Daoy (cell line): ENCODE data around the gene EPB42. TPM values are rescaled to one million over a fixed set of nuclear protein-coding genes. Genes with fewer than 3 reads are reported as not detected.
"Not testable (repeated sequence)": the region's sequence is repeated elsewhere in the genome, so short reads cannot be mapped to it uniquely, and the experiment has no call there.

Experiments used
- DNase-seq: peaks from one replicate; pipeline ENCODE4 v3.0.0-alpha.2; 2015; ENCODE audit warnings: low read depth
- total RNA-seq: library from RNA; depleted of rRNA; stranded (reverse); fragments of >200 nt; shearing (Covaris generic); gene quantifications from 2 replicates; pipeline ENCODE4 v1.2.3, GENCODE V29; 2014

Gene EPB42
- total RNA-seq, 1 experiment from 2014 or later = not detected

DNA sequence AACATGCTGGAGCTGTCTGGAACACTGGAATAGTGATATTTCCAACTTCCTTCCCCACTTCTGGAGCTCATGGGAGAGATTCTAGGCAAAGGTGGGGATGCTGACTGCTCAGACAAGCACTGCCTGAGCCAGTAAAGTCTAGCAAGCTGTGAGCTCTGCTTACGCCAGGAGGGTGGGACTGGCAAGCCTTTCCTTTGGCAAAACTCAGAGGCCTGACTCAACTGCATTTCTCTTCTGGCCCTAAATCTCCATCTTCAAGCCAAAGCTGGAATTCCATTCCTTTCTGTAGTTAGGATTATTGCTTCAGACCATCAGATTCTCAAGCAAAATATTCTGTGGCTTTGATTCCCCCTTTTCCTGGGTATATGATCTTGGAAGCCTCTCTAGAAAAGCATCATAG is 20.3 kb upstream of the EPB42 start:
- no peak for DNase-seq

DNA sequence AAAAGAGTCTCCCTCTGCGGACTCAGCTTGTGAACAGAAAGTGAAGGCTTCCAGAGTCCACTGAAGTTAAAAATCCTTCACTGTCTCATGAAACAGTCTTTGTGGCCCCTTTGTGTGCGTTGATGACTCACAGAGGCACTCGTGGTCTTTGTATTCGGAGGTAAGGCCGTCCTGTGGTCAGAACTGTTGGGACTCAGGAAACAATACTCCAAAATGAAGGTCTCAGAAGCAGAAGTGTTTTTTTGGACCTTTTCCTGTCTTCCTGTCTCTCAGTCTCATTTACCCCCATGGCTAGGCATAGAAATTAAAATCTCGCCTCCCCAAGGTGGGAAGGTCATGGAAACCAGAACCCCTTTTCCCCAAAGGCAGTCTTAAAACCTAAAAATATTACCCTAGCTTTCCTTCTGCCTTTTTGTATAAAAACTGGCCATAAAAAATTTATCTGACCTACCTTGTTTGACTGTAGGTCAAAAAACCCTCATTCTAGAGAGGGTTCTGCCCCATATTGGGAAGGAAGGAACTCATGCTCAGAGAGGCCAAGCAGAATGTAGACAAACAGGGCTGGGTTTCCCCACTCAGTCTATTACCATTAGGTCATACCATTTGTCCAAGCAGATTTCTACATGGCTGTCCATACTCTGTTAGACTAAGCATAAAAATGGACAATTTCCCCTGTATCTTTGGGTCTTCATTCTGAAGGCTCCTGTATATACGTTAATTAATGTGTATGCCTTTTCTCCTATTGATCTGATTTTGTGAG is 19.1 kb upstream of the EPB42 start:
- DNase-seq = peak; percentile 68

DNA sequence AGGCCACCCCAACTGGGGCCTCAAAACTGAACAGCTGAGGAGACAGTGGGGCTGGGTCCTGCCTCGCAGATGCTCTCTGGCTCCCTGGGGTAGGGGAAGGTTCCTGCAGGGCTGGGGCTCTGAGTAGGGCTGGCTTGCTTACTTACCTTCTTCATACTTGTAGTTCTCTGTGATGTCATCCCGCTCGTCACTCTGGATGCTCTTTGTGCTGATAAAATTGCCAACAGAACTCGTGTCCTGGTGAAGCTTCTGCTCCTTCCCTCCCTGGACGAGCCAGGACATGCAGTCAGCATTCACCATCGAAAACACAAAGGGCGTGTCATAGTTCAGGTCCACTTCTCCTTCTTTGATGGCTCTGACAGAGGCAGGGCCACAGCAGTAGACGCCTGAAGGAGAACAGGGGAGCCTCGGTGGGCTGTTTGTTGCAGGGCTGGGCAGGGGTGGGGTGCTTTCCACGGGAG is 17.9 kb upstream of the EPB42 start:
- no peak for DNase-seq

DNA sequence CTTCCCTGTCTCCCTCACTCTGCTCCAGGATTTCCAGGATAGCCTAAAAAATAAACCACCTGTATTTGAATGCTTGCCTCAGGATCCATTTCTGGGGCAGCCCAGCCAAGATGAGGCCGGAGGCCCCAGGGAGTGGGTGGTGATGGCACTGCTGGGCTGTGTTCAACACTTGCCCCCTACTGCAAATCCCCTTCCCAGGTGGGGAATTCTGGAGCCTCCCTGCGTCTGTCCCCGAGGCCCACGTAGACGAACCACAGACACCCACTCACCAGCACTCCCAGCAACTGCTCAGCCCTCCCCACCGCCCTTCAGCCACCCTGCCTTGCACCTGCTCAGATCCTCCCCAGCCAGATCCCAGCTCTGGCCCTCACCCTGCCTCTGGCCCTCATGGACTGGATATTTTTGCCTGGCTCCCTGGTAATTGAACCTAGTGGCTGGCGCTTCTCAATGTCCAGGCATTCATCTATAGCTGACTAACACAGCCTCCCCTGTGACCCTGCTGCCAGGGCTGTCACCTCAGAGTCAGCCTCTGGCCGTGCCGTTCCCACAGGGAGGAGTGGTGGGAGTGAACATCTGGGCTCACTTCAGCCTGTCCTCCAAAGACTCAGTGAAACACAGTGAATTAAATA is 17.1 kb upstream of the EPB42 start:
- no peak for DNase-seq

DNA sequence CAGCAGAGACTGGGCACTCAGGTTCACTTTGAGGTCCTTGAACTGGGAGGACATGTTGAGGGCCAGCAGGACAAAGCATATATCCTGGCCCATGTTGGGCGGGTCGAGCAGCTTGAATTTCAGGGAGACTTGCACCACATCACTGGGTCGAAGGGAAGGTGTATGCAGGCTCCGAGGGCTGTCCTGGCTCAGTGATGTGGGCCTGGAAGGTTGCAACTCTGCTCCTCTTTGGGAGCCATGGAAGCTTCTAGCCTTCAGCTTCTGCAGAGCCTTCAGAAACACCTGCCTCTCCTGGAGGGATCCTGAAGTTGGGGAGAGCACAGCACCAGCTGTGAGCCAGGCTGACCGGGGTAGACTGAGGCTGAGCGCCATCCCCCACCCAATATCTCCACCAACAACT is 14.7 kb upstream of the EPB42 start:
- DNase-seq = no peak

DNA sequence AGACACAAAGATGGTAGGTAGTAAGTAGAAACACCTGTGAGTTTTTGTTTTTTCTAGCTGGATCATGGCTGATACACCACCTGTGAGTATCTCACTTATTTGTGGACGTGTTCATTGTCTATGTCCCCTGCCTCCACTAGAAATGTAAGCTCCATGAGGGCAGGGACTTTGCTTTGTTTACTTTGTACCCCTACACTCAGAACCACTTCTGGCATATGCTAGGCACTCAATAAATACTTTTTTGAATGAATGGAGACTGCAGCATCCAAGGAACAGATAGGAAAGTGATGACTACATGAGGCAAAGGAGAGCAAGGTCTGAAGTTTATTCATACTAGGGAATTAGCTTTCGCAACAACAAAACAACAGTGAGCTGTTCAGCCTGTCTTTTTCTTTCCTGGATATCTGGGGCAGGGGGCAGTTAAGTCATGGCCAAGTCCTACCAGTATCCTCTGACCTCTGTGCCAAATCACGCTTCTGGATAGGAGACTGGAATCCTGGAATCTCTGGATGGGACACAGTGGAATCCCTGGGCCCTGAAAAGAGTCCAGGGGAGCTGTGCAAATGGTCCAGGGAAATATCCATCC is 11.6 kb upstream of the EPB42 start:
- no peak for DNase-seq

DNA sequence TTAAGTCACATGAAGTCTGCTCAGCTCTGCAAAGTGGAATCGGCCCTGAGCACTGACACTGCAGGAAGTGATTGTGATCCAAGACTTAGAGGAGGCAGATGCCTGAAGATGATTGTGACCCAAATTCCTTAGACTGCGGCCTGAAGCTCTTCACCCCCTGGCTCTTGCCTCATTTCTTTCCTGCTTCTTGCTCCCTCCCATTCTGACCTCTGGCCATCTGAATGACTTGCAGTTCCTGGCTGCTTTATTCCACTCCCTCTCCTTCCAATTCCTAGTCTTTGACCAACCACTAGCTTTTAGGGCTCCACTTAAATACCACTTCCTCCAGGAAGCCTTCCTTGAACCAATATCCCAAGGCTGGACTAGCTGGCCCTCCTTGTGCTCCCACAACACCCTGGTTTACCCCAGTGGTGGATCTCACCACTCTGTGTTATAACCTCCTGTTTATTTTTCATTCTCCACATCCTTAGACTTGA is 9.9 kb upstream of the EPB42 start:
- DNase-seq = no peak

DNA sequence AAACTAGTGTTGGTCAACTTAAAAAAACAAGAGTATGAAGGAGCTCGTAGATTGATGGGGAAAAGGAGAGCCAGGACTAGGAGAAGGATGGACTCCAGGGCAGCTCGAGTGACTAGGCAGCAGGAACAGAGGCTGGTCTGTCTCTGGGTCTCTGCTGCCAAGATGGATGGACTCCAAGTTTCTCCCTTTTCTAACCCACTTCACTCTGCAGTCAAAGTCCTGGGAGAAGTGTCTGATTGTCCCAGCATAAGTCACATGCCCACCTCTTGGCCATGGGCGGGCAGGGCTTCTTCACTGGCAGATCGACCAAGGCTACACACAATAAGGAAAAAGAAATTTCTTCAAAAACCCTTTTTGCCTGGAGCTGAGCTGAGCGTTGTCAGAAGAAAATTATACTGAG is 9.2 kb upstream of the EPB42 start:
- no peak for DNase-seq

DNA sequence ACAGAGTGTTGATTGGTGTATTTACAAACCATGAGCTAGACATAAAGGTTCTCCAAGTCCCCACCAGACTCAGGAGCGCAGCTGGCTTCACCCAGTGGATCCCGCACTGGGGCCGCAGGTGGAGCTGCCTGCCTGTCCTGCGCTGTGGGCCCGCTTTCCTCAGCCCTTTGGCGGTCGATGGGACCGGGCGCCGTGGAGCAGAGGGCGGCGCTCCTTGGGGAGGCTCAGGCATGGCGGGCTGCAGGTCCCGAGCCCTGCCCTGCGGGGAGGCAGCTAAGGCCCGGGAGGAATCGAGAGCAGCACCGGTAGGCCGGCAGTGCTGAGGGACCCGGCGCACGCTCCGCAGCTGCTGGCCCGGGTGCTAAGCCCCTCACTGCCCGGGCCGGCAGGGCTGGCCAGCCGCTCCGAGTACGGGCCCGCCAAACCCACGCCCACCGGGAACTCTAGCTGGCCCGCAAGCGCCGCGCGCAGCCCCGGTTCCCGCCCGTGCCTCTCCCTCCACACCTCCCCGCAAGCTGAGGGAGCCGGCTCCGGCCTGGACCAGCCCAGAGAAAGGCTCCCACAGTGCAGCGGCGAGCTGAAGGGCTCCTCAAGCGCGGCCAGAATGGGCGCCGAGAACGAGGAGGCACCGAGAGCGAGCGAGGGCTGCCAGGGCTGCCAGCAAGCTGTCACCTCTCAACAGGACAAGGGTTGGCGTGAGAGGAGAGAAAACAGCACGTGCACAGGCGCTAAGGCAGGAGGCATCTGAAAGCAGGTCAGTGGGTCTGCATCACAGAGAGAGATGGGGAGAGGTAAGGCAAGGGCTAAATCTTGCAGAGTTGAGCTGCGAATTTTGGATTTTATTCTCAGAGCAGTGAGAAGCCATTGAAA is 5.9 kb upstream of the EPB42 start:
- no peak for DNase-seq

DNA sequence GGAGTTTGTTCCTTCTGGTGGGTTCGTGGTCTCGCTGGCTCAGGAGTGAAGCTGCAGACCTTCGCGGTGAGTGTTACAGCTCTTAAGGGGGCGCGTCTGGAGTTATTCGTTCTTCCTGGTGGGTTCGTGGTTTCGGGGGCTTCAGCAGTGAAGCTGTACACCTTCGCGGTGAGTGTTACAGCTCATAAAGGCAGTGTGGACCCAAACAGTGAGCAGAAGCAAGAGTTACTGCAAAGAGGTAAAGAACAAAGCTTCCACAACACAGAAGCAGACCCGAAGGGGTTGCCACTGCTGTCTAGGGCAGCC is 5.1 kb upstream of the EPB42 start:
- DNase-seq = not testable (repeated sequence)

DNA sequence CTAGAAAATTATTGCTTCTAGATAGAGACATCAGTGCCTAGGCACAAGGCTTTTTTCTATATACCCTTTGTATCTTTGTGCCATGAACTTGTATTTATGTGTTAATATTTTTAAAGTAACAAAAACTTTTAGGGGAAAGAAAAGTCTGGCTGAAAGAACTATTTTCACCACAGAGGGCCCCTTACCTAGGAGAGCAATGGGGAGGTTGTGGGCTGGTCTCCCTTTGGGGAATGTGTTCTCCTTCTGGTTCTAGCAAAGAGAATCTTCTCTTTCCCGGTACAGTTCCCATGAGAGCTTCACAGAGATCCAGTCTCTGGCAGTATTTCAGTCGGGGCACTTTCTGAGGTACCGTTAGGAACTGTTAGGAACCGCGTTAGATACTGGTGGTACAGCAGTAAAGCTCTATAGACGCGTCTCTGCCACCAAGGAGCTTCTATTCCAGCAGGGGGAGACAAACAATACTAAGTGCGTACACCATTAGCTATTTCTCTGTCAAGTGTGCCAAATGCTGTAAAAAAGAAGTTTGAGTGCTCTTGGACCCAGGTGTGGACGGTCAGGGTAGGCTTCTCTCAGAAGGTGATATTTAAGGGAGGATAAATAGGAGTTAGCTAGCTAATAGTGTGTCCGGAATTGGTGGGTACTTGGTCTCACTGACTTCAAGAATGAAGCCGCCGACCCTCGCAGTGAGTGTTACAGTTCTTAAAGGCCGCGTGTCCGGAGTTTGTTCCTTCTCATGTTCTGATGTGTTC is 4.6 kb upstream of the EPB42 start:
- peak; percentile 57 for DNase-seq

DNA sequence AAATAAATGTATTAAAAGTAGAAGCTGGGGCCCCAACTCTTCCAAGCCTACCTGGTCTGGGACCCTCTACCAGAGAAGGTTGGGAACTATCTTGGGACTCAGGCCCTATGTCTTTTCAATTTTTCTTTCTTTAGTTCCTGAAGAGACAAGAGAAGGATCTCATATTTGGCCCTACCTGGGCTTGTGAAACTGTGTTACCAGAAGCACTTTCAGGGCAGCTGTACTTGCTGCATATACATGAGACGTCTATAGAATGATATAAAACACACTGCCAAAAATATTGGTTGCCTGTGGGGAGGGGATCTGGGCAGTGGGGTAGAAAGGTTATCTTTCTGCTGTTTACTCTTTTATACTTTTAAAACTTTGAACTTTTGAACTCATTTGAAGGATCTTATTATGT is 604 bp upstream of the EPB42 start:
- DNase-seq = no peak

DNA sequence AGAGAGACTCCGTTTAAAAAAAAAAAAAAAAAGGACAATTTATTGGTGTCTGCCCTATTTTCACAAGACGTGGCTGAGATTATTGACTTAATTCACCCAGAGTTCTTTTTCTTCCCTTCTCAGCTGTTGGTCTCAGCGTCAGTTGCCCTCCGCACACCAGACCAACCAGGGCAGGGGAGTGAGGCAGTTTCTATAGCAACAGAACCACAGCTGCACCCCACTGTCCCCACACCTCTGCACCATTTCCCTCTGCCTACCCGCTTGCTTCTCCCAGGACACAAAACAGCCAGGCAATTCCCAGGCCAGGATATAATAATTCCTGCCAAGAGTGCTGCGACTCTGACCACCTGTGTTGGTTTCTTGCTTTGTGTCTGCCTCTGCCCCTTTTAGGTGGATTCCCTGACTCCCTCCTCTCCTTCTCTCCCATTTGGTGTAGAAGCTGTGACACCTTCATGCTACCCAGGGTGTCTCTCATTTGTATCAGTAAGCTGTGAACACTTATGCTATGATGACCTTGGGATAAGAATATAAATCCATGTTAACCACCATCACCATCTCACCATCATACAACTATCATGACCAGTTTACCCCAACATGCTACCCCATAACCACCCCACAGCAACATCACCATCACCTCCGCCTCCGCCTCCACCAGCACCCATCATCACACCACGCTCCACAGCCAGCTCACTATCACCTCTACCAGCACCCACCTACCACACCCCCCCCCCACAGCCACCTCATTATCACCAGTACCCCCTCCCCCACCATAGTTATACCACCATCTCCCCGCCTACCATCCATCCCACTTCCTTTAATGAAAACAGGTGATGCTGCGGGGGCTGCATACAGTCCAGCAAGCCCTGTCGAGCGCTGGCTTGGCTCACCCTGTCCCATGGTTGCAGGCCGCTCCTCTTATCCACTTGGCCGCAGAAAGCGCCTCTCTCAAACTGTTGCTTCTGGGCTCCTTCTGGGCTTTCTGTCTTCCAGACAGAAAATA is 589 bp downstream of the EPB42 start:
- no peak for DNase-seq

DNA sequence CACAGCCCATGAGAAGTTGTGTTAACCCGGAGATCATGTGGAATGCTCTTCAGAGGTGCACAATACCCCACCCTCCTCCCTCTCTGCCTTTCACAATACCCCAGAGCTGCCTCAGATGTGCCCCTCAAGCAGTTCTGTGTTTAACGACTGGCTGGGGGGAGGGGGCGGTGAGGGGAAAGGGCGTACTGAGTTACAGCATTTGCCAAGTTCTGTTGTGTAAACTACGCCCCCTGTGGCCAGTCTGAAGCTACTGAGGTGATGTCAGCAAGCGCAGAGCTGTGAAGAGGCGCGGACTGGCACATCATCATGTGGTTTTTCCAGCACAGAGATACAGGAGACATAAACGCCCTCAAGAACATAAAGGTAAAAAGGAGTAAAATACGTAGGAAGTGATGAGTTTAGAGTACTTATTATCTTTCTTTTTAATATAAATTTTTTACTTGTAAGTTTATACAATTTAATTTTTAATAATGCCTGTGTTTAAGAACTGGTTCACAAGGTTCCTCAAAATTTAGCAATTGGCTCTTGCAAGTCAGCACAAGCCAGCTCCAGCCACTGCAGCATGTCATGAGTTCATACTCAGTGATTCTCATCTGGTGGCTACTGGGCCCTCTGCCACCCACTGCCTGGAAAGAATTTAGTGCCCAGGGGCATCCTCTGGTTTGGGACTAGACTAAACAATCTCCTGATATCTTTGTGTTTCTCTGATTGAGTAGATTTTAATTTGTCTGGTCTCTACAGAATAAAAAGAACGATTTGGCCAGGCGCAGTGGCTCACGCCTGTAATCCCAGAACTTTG is 1.7 kb downstream of the EPB42 start:
- DNase-seq = peak; percentile 73

DNA sequence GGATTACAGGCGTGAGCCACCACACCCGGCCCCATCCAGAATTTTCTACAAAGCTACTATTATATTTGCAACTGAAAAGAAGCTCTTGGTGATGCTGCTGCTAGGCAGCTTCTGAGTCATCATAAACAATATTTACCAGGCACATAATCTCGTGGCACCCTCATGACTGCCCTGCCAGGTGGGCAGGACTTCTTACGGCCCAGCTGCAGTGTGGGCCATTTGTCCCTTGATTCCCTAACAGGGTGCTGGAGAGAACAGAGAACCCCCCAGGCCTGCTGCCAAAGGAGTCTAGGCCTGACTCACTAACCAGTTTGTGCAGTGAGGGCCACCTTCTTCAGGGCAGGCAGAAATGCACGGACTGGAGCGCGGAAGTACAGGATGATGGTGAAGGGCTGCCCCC is 4.9 kb downstream of the EPB42 start:
- DNase-seq = peak; percentile 28

DNA sequence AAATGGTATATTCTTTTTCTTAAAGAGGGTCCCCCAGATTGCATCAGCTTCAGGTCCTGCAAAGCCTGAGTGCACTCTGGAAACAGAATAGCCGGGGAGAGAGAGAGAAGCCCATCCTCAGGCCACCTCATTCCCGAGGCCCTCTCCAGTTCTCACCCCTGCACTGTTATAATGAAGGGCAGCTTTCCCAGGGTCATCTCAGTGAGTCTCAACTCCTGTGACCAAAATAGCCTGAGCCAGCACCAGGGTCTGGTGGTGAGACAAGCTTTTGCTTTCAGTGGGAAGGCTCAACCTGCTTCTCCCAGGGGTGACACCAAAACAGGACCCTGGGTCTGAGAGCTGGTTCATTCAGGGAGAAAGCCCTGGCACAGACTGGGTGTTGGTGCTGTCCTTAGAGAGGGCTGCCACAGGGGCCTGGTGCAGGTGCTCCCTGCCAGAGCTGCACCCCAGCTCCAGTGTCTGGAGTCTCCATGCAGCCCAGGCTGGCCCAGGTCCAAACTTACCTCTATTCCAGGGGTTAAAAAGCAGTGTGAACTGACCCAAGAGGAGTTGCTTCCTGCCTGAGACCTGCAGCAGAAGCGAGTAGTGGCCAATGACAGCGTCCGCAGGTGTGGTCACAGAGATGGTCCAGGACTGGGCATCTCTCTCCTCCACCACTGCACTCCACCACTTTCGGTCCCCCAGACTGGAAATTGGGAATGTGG is 6.1 kb downstream of the EPB42 start:
- DNase-seq = no peak

DNA sequence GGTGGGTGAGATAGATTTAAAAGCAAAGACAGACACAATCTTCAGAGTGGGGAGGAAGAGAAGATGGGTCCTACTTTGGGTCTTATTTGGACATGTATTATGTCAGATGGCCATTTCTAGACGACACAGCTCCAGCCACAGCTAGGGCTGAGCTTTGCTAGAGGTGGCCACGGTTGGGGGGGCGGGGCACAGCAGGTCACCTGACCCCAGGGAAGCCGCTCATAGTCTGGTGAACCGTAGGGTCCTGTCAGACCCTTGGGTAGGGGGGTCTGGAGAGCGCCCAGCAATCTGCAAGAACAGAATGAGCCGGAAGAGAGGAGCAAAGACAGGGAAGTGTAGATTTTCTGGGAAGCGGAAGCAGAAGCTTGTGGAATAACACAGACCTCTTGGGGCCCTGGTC is 6.6 kb downstream of the EPB42 start:
- DNase-seq = no peak

DNA sequence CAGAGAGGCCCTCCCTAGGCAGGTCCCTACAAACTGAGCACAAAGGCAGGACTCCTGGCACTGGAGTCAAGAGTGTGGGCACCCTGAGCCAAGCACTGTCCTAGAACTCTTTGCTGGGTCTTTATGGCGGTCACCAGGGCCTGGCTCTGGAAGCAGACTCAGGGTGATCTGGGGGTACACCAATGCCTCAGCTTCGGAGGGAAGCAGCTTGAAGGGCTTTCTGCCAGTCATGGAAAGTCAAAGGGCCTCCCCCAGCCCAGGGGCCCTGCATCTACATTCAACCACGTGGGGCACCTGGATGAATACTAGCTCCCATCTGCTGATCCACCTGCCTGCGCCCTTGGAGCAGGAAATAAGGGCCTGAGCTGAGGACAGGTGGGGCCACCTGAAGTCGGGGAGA is 7.4 kb downstream of the EPB42 start:
- no peak for DNase-seq

DNA sequence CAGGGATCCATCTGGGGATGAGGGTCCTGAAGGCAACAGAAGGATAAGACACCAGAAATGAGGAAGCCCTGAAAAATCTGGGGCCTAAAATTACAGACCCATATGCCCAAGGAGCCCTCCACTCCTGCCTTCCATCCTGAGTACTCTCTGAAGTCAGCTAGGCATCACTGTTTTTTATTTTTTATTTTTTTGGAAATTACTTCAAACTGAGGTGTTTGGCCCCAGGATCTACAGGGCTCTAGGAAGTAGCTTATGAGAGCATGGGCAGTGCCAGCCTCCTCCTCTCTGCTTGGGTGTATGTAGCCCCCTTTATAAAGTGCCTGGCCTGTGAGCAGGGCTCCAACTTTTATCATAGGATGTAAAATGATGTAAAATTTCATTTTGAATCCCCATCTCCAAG is 7.9 kb downstream of the EPB42 start:
- no peak for DNase-seq
